ENCODE data around the gene LRRIQ1.

DNA sequence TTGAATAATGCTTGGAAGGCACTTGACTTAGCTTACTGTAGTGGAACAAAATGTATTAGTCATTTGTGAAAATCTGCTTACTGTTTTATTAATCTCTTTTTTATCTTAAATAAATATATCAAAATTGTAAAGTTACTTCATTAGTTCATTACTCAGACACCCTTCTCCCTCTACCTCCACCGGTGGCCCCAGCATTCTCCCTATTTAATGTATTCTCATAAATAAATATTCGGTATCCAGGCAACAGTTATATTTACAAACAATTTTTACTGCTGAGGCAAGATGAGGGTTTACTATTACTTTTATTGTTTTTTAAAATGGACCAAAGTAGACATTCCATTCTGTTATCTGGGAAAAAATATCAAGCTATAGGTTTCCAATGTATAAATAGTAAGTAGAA is 224.3 kb downstream of the LRRIQ1 start:
- TF ChIP-seq ZNF34 (CRISPR knock-in tag; IDR thresholded peaks at IDR 0.05; ENCODE audit: borderline replicate concordance) (no peak), HDAC6 (IDR thresholded peaks at IDR 0.05; ENCODE audit: low read depth, low read length) (no peak), JUNB (CRISPR knock-in tag; IDR thresholded peaks at IDR 0.05; ENCODE audit: borderline replicate concordance) (no peak), ZNF383 (CRISPR knock-in tag; IDR thresholded peaks at IDR 0.05; ENCODE audit: borderline replicate concordance) (no peak), ZNF124 (CRISPR knock-in tag; IDR thresholded peaks at IDR 0.05) (no peak)
- TF ChIP-seq, protein P1, sequence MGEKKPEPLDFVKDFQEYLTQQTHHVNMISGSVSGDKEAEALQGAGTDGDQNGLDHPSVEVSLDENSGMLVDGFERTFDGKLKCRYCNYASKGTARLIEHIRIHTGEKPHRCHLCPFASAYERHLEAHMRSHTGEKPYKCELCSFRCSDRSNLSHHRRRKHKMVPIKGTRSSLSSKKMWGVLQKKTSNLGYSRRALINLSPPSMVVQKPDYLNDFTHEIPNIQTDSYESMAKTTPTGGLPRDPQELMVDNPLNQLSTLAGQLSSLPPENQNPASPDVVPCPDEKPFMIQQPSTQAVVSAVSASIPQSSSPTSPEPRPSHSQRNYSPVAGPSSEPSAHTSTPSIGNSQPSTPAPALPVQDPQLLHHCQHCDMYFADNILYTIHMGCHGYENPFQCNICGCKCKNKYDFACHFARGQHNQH (CRISPR knock-in tag; IDR thresholded peaks at IDR 0.05) = no peak
